Endothelial cell of umbilical vein (primary cell): ENCODE results near the gene GPR173. TPM values are rescaled to one million over a fixed set of nuclear protein-coding genes. Genes with fewer than 3 reads are reported as not detected.

Experiments
- BruUV-seq: library from RNA; stranded (reverse); fragments of 400-500 nt; replicated peaks from 2 replicates; lab custom pipeline; 2021; lab: Mats Ljungman, UMichigan
- CTCF ChIA-PET: fragments of 300-600, 350-600 bp; sonication (Branson Sonifier 250); formaldehyde crosslinking; loops from one replicate; lab custom pipeline; 2021; ENCODE audit warnings: antibody characterized with exemption, inconsistent platforms; lab: Charles Lee
- POLR2A ChIA-PET: fragments of 300-600, 350-600 bp; sonication (Branson Sonifier 250); formaldehyde crosslinking; loops from one replicate; lab custom pipeline; 2021; ENCODE audit warnings: antibody characterized with exemption, inconsistent platforms; lab: Charles Lee
- DNase-seq: peaks from one replicate; pipeline ENCODE4 v3.0.0-alpha.2; 2011; ENCODE audit warnings: low read depth, low spot score
- FAIRE-seq: peaks from 2 replicates; lab custom pipeline; 2011; peaks lifted over from hg19 to GRCh38; lab: Jason Lieb, UNC
- H2AFZ ChIP-seq: 2 replicates; pipeline ENCODE4 v1.6.0; 2012; ENCODE audit warnings: low read depth, low read length, control low read depth, inconsistent platforms
- H3K27ac ChIP-seq: 2 replicates; pipeline ENCODE4 v1.5.1; 2011; ENCODE audit warnings: low read depth, mild to moderate bottlenecking, control low read depth, low read length, moderate library complexity; ENCODE audit not compliant: insufficient read depth
- H3K27me3 ChIP-seq, 2 experiments: 2 replicates each; pipeline versions ENCODE4 v1.6.0 to v1.6.1; 2011; ENCODE audit warnings: low read length in 2 of 2, mixed read lengths in 1 of 2; ENCODE audit not compliant: control insufficient read depth in 2 of 2, insufficient read depth in 2 of 2
- H3K36me3 ChIP-seq, 2 experiments: 2 replicates in 1 of 2; 3 replicates in 1 of 2; pipeline ENCODE4 v1.5.1; 2011; ENCODE audit warnings: low read length in 2 of 2, mild to moderate bottlenecking in 1 of 2, moderate library complexity in 1 of 2; ENCODE audit not compliant: control insufficient read depth in 2 of 2, insufficient read depth in 2 of 2; ENCODE audit errors: extremely low read depth in 1 of 2
- H3K4me1 ChIP-seq: 3 replicates; pipeline ENCODE4 v1.5.1; 2011; ENCODE audit warnings: mild to moderate bottlenecking, low read length; ENCODE audit not compliant: control insufficient read depth, insufficient read depth; ENCODE audit errors: extremely low read depth
- H3K4me2 ChIP-seq: 2 replicates; pipeline ENCODE4 v1.6.1; 2011; ENCODE audit warnings: low read length, control low read depth, mixed read lengths; ENCODE audit not compliant: insufficient read depth
- H3K4me3 ChIP-seq, 3 experiments: fragments of 200-600 bp in 1 of 3; sonication (generic), shearing (Covaris generic) in 1 of 3; replicated peaks in 1 of 3; 2 replicates each; pipeline ENCODE4 v1.5.1; 2011 to 2016; ENCODE audit warnings: control low read depth in 3 of 3, low read length in 3 of 3, mild to moderate bottlenecking in 2 of 3, inconsistent platforms in 1 of 3, low read depth in 1 of 3, moderate library complexity in 1 of 3; ENCODE audit not compliant: insufficient read depth in 1 of 3
- H3K79me2 ChIP-seq: 2 replicates; pipeline ENCODE4 v1.6.0; 2012; ENCODE audit warnings: low read length, inconsistent platforms; ENCODE audit not compliant: control insufficient read depth, insufficient read depth
- H3K9ac ChIP-seq: replicated peaks from 2 replicates; pipeline ENCODE3; 2011; ENCODE audit warnings: low read length, control low read depth; ENCODE audit not compliant: insufficient read depth; ENCODE audit errors: extremely low read depth
- H3K9me1 ChIP-seq: replicated peaks from 3 replicates; pipeline ENCODE4 v1.6.0; 2011; ENCODE audit warnings: mild to moderate bottlenecking, low read length; ENCODE audit not compliant: control insufficient read depth, insufficient read depth; ENCODE audit errors: extremely low read depth
- H3K9me3 ChIP-seq: replicated peaks from 2 replicates; pipeline ENCODE4 v1.5.1; 2012; ENCODE audit warnings: low read length, inconsistent platforms; ENCODE audit not compliant: control insufficient read depth, insufficient read depth
- H4K20me1 ChIP-seq: replicated peaks from 2 replicates; pipeline ENCODE3; 2011; ENCODE audit warnings: mild to moderate bottlenecking, low read length; ENCODE audit not compliant: control insufficient read depth, insufficient read depth; ENCODE audit errors: extremely low read depth
- CTCF ChIP-seq, 2 donors: IDR thresholded peaks; 1 replicate in 1 of 2; 2 replicates in 1 of 2; pipeline ENCODE4 v1.5.1; 2011; ENCODE audit warnings: low read length in 2 of 2, mild to moderate bottlenecking in 2 of 2, moderate library complexity in 2 of 2, control low read depth in 1 of 2, inconsistent platforms in 1 of 2, low read depth in 1 of 2; ENCODE audit not compliant: insufficient read depth in 1 of 2; ENCODE audit errors: extremely low read depth in 1 of 2
- EZH2 ChIP-seq: IDR thresholded peaks from 2 replicates; pipeline ENCODE4 v1.6.1; 2012; ENCODE audit warnings: borderline replicate concordance, low read depth, mild to moderate bottlenecking, moderate library complexity, low read length, inconsistent platforms; ENCODE audit not compliant: severe bottlenecking
- FOS ChIP-seq: IDR thresholded peaks from 2 replicates; pipeline ENCODE4 v1.6.1; 2011; ENCODE audit warnings: mild to moderate bottlenecking, low read length, moderate library complexity, borderline replicate concordance; ENCODE audit not compliant: insufficient read depth
- GATA2 ChIP-seq: IDR thresholded peaks from 2 replicates; pipeline ENCODE4 v1.7.0; 2011; ENCODE audit warnings: low read depth, mild to moderate bottlenecking, moderate library complexity, mixed read lengths, low read length; ENCODE audit not compliant: insufficient read length, insufficient read depth
- JUN ChIP-seq: IDR thresholded peaks from 2 replicates; pipeline ENCODE4 v1.6.1; 2011; ENCODE audit warnings: borderline replicate concordance, low read depth; ENCODE audit not compliant: insufficient read length, insufficient read depth
- MAX ChIP-seq: IDR thresholded peaks from 2 replicates; pipeline ENCODE4 v1.6.1; 2011; ENCODE audit not compliant: insufficient read depth, insufficient read length
- MYC ChIP-seq: IDR thresholded peaks from one replicate; pipeline ENCODE4 v1.6.1; 2011; ENCODE audit warnings: mild to moderate bottlenecking, low read depth, low read length
- POLR2A ChIP-seq: IDR thresholded peaks from 2 replicates; pipeline ENCODE4 v1.6.1; 2012; ENCODE audit warnings: low read depth, mild to moderate bottlenecking, control low read depth, low read length
- POLR2AphosphoS5 ChIP-seq: IDR thresholded peaks from 2 replicates; pipeline ENCODE4 v1.6.1; 2012; ENCODE audit warnings: low read depth, mild to moderate bottlenecking, control low read depth, low read length, moderate library complexity; ENCODE audit not compliant: insufficient read depth
- dilution Hi-C: fragments of 300-500 bp; cut with MboI; formaldehyde crosslinking; loops from one replicate; pipeline ENCODE4 v1.15.0; 2019; ENCODE audit warnings: low sequenced_read_pairs; ENCODE audit not compliant: extremely low pct_ligation_motif_present
- intact Hi-C: fragments of 100-400 bp; cut with micrococcal nuclease; formaldehyde crosslinking; loops from one replicate; pipeline ENCODE4 v1.10.0; 2022
- polyA plus RNA-seq, 4 experiments: library from polyadenylated mRNA; depleted of rRNA in 3 of 4; stranded (reverse) in 3 of 4; unstranded in 1 of 4; fragments of >200 nt; gene quantifications; 2 replicates each; pipeline versions ENCODE4 v1.2.1 to v1.2.3, GENCODE V29; 2011 to 2012; ENCODE audit warnings: missing spikeins in 1 of 4
- total RNA-seq: library from RNA; stranded (reverse); gene quantifications from 2 replicates; pipeline ENCODE4 v1.2.3, GENCODE V29; 2021

Gene GPR173
- total and polyA plus RNA-seq, 2 donors (not counting 3 experiments of a cell fraction or from before 2014, with no cell fraction given), result 9.2 to 11.3 TPM

- peaks cover 12% of the 10 kb centered on the region for H3K4me1 ChIP-seq
- dilution Hi-C loops, result no loop called here
- H3K27ac ChIP-seq, result no peak overlapping the region
These were observed 41.3 kb downstream of the GPR173 start for GRCh38 chrX:53089925-53090324.

GRCh38 chrX:53091354-53091753 is 42.8 kb downstream of the GPR173 start:
- CTCF ChIA-PET, result no interaction called here
- Histone ChIP-seq H3K4me1 (peaks cover 15% of the 10 kb centered on the region), H3K4me3 (no peak overlapping the region), H3K9me1 (no peaks in the 10 kb centered on the region), H3K27ac (no peak overlapping the region), H2AFZ (no peak overlapping the region), H3K27me3 (no peaks in the 10 kb centered on the region), H4K20me1 (no peaks in the 10 kb centered on the region), H3K4me2 (no peak overlapping the region), H3K9me3 (no peaks in the 10 kb centered on the region), H3K36me3 (peaks cover 0 to 2% of the 10 kb centered on the region in 2 experiments), H3K79me2 (no peaks in the 10 kb centered on the region), H3K9ac (no peak overlapping the region)
- TF ChIP-seq EZH2 (no peak), GATA2 (no peak), MYC (no peak), MAX (no peak), POLR2AphosphoS5 (no peak), POLR2A (no peak), FOS (no peak), CTCF (IDR thresholded peaks at IDR 0.05; ENCODE audit: extremely low read depth in 1 of 2, insufficient read depth in 1 of 2, low read depth in 1 of 2, low read length in 2 of 2) (no peak), JUN (no peak)
- dilution Hi-C loops, result no loop called here
- no peak for DNase-seq
- no TSS peak for BruUV-seq
- POLR2A ChIA-PET, result no interaction called here
- no peak for FAIRE-seq
- intact Hi-C loops, result loop anchor here (10.0 kb wide), 1 partner anchor 333 kb away; the partner anchor contains the start of genes RIBC1 and SMC1A

More at GRCh38 chrX:53089925-53090324, 41.3 kb downstream of the GPR173 start:
- Histone ChIP-seq H3K4me2 (no peak overlapping the region), H3K27me3 (no peaks in the 10 kb centered on the region), H3K36me3 (peaks cover 0 to 9% of the 10 kb centered on the region in 2 experiments), H3K9ac (no peak overlapping the region), H3K9me3 (no peaks in the 10 kb centered on the region), H2AFZ (no peak overlapping the region), H4K20me1 (no peaks in the 10 kb centered on the region), H3K79me2 (no peaks in the 10 kb centered on the region), H3K4me3 (no peak overlapping the region), H3K9me1 (no peaks in the 10 kb centered on the region)
- intact Hi-C loops, result loop anchor here (1.0 to 10.0 kb wide), 3 partner anchors 19 to 335 kb away; partner anchors contain the start of genes RIBC1 and SMC1A
- FAIRE-seq (no peak), DNase-seq (no peak)
- TF ChIP-seq GATA2 (no peak), MYC (no peak), EZH2 (no peak), FOS (no peak)
- BruUV-seq, result no TSS peak
- ChIA-PET POLR2A (no interaction called here), CTCF (no interaction called here)
